H1 (cell line): ENCODE measurements around the gene DENND1A. TPM values are rescaled to one million over a fixed set of nuclear protein-coding genes. Genes with fewer than 3 reads are reported as not detected.

Source experiments
- CTCF ChIA-PET: fragments of 300-600 bp; sonication (Branson Sonifier 250); formaldehyde crosslinking; loops from one replicate; lab custom pipeline; 2021; ENCODE audit not compliant: partially characterized antibody; lab: Charles Lee
- POLR2A ChIA-PET: fragments of 300-600 bp; sonication (Branson Sonifier 250); formaldehyde crosslinking; loops from one replicate; lab custom pipeline; 2021; ENCODE audit warnings: inconsistent platforms; ENCODE audit not compliant: partially characterized antibody; lab: Charles Lee
- DNase-seq, 2 experiments: peaks; one replicate each; pipeline versions ENCODE4 v3.0.0 to v3.0.0-alpha.2; 2010 to 2022; ENCODE audit warnings: low spot score in 2 of 2, low read depth in 1 of 2, mixed read lengths in 1 of 2
- FAIRE-seq: peaks from 2 replicates; lab custom pipeline; 2011; peaks lifted over from hg19 to GRCh38; lab: Jason Lieb, UNC
- H2AFZ ChIP-seq: 2 replicates; pipeline ENCODE4 v1.8.1; 2012; ENCODE audit warnings: low read length, inconsistent platforms
- H2AK5ac ChIP-seq: 2 replicates; pipeline ENCODE4 v1.6.1; 2013; ENCODE audit warnings: low read depth, low read length
- H2BK120ac ChIP-seq: replicated peaks from 2 replicates; pipeline ENCODE3; 2013; ENCODE audit warnings: low read depth, low read length, inconsistent platforms
- H2BK12ac ChIP-seq: 2 replicates; pipeline ENCODE4 v1.6.1; 2013; ENCODE audit warnings: low read depth, low read length
- H2BK15ac ChIP-seq: 2 replicates; pipeline ENCODE4 v1.6.1; 2013; ENCODE audit warnings: low read length
- H2BK20ac ChIP-seq: 2 replicates; pipeline ENCODE4 v1.6.1; 2013; ENCODE audit warnings: low read length
- H2BK5ac ChIP-seq: 2 replicates; pipeline ENCODE4 v1.6.1; 2013; ENCODE audit warnings: low read depth, low read length
- H3K14ac ChIP-seq: 2 replicates; pipeline ENCODE4 v1.6.1; 2013; ENCODE audit warnings: inconsistent platforms; ENCODE audit not compliant: insufficient read length
- H3K18ac ChIP-seq: 2 replicates; pipeline ENCODE4 v1.6.1; 2013; ENCODE audit warnings: low read length; ENCODE audit errors: extremely low read depth
- H3K23ac ChIP-seq: 2 replicates; pipeline ENCODE4 v1.6.1; 2013; ENCODE audit warnings: inconsistent platforms; ENCODE audit not compliant: insufficient read length
- H3K23me2 ChIP-seq: 2 replicates; pipeline ENCODE4 v1.6.1; 2013; ENCODE audit warnings: low read depth, low read length
- H3K27ac ChIP-seq: 2 replicates; pipeline ENCODE4 v1.6.1; 2011; ENCODE audit warnings: low read depth, low read length, inconsistent platforms
- H3K27me3 ChIP-seq, 4 experiments: replicated peaks in 1 of 4; 1 replicate in 1 of 4; 2 replicates in 3 of 4; pipeline versions ENCODE4 v1.6.1 to v1.8.1; 2011 to 2013; ENCODE audit warnings: low read length in 3 of 4, mild to moderate bottlenecking in 3 of 4, inconsistent platforms in 2 of 4, mixed read lengths in 2 of 4, moderate library complexity in 1 of 4; ENCODE audit not compliant: control insufficient read depth in 3 of 4, insufficient read depth in 3 of 4; ENCODE audit errors: extremely low read depth in 1 of 4
- H3K36me3 ChIP-seq, 4 experiments: 2 replicates each; pipeline versions ENCODE4 v1.6.1 to v1.8.1; 2011 to 2013; ENCODE audit warnings: mild to moderate bottlenecking in 4 of 4, low read length in 3 of 4, moderate library complexity in 2 of 4, control low read depth in 1 of 4, inconsistent platforms in 1 of 4; ENCODE audit not compliant: insufficient read depth in 4 of 4, control insufficient read depth in 2 of 4
- H3K4ac ChIP-seq: replicated peaks from 2 replicates; pipeline ENCODE3; 2013; ENCODE audit warnings: low read length, low read depth, mixed read lengths, inconsistent platforms; ENCODE audit not compliant: insufficient read length
- H3K4me1 ChIP-seq, 4 experiments: replicated peaks in 1 of 4; 1 replicate in 1 of 4; 2 replicates in 3 of 4; pipeline versions ENCODE4 v1.6.1 to v1.8.1; 2011 to 2013; ENCODE audit warnings: low read length in 3 of 4, inconsistent platforms in 2 of 4, mixed read lengths in 1 of 4; ENCODE audit not compliant: insufficient read depth in 4 of 4, control insufficient read depth in 3 of 4
- H3K4me2 ChIP-seq, 2 experiments: 2 replicates each; pipeline versions ENCODE4 v1.6.1 to v1.8.1; 2011 to 2013; ENCODE audit warnings: low read depth in 2 of 2, low read length in 2 of 2, control low read depth in 1 of 2, inconsistent platforms in 1 of 2, mild to moderate bottlenecking in 1 of 2; ENCODE audit not compliant: insufficient read depth in 1 of 2
- H3K4me3 ChIP-seq, 4 experiments: fragments of 200-600, 300-600 bp in 1 of 4; sonication (generic), shearing (Covaris generic), sonication (Bioruptor Twin) in 1 of 4; 2 replicates each; pipeline versions ENCODE4 v1.5.1 to v1.8.1; 2011 to 2016; ENCODE audit warnings: low read length in 4 of 4, low read depth in 3 of 4, control low read depth in 2 of 4, inconsistent platforms in 2 of 4, mild to moderate bottlenecking in 2 of 4, mixed read lengths in 1 of 4, moderate library complexity in 1 of 4; ENCODE audit not compliant: insufficient read depth in 2 of 4; ENCODE audit errors: extremely low read depth in 1 of 4
- H3K56ac ChIP-seq: replicated peaks from 2 replicates; pipeline ENCODE3; 2013; ENCODE audit warnings: low read depth, mild to moderate bottlenecking, mixed read lengths, low read length, inconsistent platforms; ENCODE audit not compliant: insufficient read length
- H3K79me1 ChIP-seq: 2 replicates; pipeline ENCODE4 v1.6.1; 2013; ENCODE audit warnings: low read depth, low read length, control low read depth
- H3K79me2 ChIP-seq, 2 experiments: 2 replicates each; pipeline versions ENCODE4 v1.6.1 to v1.8.1; 2012 to 2013; ENCODE audit warnings: low read length in 2 of 2, mild to moderate bottlenecking in 2 of 2, inconsistent platforms in 1 of 2; ENCODE audit not compliant: insufficient read depth in 2 of 2, control insufficient read depth in 1 of 2
- H3K9ac ChIP-seq, 4 experiments: replicated peaks in 1 of 4; 1 replicate in 1 of 4; 2 replicates in 3 of 4; pipeline versions ENCODE4 v1.6.1 to v1.8.1; 2011 to 2013; ENCODE audit warnings: low read depth in 3 of 4, low read length in 3 of 4, control low read depth in 2 of 4, mild to moderate bottlenecking in 2 of 4, moderate library complexity in 2 of 4, inconsistent platforms in 1 of 4; ENCODE audit errors: extremely low read depth in 1 of 4
- H3K9me3 ChIP-seq, 2 experiments: 2 replicates each; pipeline versions ENCODE4 v1.6.1 to v1.8.1; 2012 to 2013; ENCODE audit warnings: mild to moderate bottlenecking in 2 of 2, moderate library complexity in 2 of 2, control low read depth in 1 of 2, inconsistent platforms in 1 of 2, low read depth in 1 of 2, low read length in 1 of 2, mixed read lengths in 1 of 2; ENCODE audit not compliant: insufficient read depth in 2 of 2
- H4K20me1 ChIP-seq, 2 experiments: replicated peaks in 1 of 2; 2 replicates each; pipeline versions ENCODE3 to v1.8.1; 2011 to 2013; ENCODE audit warnings: inconsistent platforms in 2 of 2, low read length in 2 of 2, mild to moderate bottlenecking in 1 of 2; ENCODE audit not compliant: insufficient read depth in 2 of 2, control insufficient read depth in 1 of 2
- H4K5ac ChIP-seq: 2 replicates; pipeline ENCODE4 v1.6.1; 2013; ENCODE audit warnings: low read length, low read depth, mixed read lengths, inconsistent platforms; ENCODE audit not compliant: insufficient read length
- H4K8ac ChIP-seq: 2 replicates; pipeline ENCODE4 v1.8.0; 2013; ENCODE audit warnings: mild to moderate bottlenecking, moderate library complexity, low read length, inconsistent platforms; ENCODE audit not compliant: insufficient read depth; ENCODE audit errors: extremely low read depth
- H4K91ac ChIP-seq: replicated peaks from 2 replicates; pipeline ENCODE3; 2013; ENCODE audit warnings: low read length, mixed read lengths, inconsistent platforms; ENCODE audit not compliant: insufficient read length
- BRCA1 ChIP-seq: IDR thresholded peaks from 2 replicates; pipeline ENCODE4 v1.6.1; 2012; ENCODE audit warnings: low read depth, low read length, improper control_type of control experiment
- CBX5 ChIP-seq: fragments of 300-800, 300-1000 bp; sonication (generic); IDR thresholded peaks from 2 replicates; pipeline ENCODE4 v1.7.1; 2016; ENCODE audit warnings: antibody characterized with exemption, low read length, low read depth
- CHD2 ChIP-seq: IDR thresholded peaks from 2 replicates; pipeline ENCODE4 v1.6.1; 2012; ENCODE audit warnings: low read length, improper control_type of control experiment
- CREB1 ChIP-seq: IDR thresholded peaks from 2 replicates; pipeline ENCODE4 v1.6.1; 2012; ENCODE audit warnings: inconsistent platforms
- KDM5A ChIP-seq: fragments of 200-600 bp; IDR thresholded peaks from 2 replicates; pipeline ENCODE4 v1.7.1; 2012; ENCODE audit warnings: mild to moderate bottlenecking, low read length, inconsistent platforms, mixed read lengths
- NANOG ChIP-seq: IDR thresholded peaks from 2 replicates; pipeline ENCODE4 v1.6.1; 2011; ENCODE audit warnings: low read length, low read depth, mild to moderate bottlenecking, inconsistent platforms; ENCODE audit not compliant: insufficient read depth, poor library complexity, severe bottlenecking
- POLR2A ChIP-seq, 2 experiments: IDR thresholded peaks; 1 replicate in 1 of 2; 2 replicates in 1 of 2; pipeline ENCODE4 v1.6.1; 2011; ENCODE audit warnings: low read depth in 2 of 2, low read length in 2 of 2, mild to moderate bottlenecking in 2 of 2; ENCODE audit errors: control extremely low read depth in 1 of 2
- POLR2AphosphoS5 ChIP-seq: IDR thresholded peaks from 2 replicates; pipeline ENCODE4 v1.6.1; 2011; ENCODE audit warnings: low read depth, low read length
- RBBP5 ChIP-seq: IDR thresholded peaks from 2 replicates; pipeline ENCODE4 v1.7.1; 2012; ENCODE audit warnings: low read depth, mild to moderate bottlenecking, inconsistent platforms, low read length, moderate library complexity, borderline replicate concordance
- SP2 ChIP-seq: IDR thresholded peaks from 2 replicates; pipeline ENCODE4 v1.6.1; 2012; ENCODE audit warnings: mild to moderate bottlenecking, low read length, inconsistent platforms
- SUZ12 ChIP-seq: fragments of 200-600 bp; sonication (generic); IDR thresholded peaks from 2 replicates; pipeline ENCODE4 v1.6.1; 2012; ENCODE audit warnings: mild to moderate bottlenecking, inconsistent platforms, low read length, moderate library complexity, mixed read lengths
- TAF7 ChIP-seq: optimal IDR thresholded peaks from 2 replicates; pipeline ENCODE3; 2011; ENCODE audit warnings: low read depth, mild to moderate bottlenecking, inconsistent platforms, low read length, moderate library complexity, borderline replicate concordance
- TCF12 ChIP-seq: IDR thresholded peaks from 2 replicates; pipeline ENCODE4 v1.6.1; 2011; ENCODE audit warnings: low read depth, mild to moderate bottlenecking, low read length
- WGBS, 2 experiments: shearing (Covaris generic) in 1 of 2; methylation state at CpG; one replicate each; pipeline versions ENCODE4 v1.1.6 to v1.1.7; 2013 to 2015; ENCODE audit warnings: low lambda C conversion rate in 2 of 2, mixed read lengths in 2 of 2, inconsistent platforms in 1 of 2, low coverage in 1 of 2, missing lambda C conversion rate in 1 of 2; ENCODE audit not compliant: insufficient replicate concordance in 2 of 2, insufficient coverage in 1 of 2, insufficient read length in 1 of 2; ENCODE audit errors: extremely low coverage in 1 of 2, missing lambda C conversion rate in 1 of 2; 5-methylcytosine and 5-hydroxymethylcytosine counted together
- polyA plus RNA-seq, 7 experiments: library from polyadenylated mRNA; depleted of rRNA in 3 of 7; stranded (reverse) in 5 of 7; unstranded in 2 of 7; fragments of >200 nt in 5 of 7; fragments of 200-250 nt in 2 of 7; gene quantifications; 1 replicate in 5 of 7; 2 replicates in 1 of 7; 4 replicates in 1 of 7; pipeline versions ENCODE4 v1.2.1 to v1.2.3, GENCODE V29; 2011 to 2013; ENCODE audit warnings: missing spikeins in 2 of 7, mixed read lengths in 2 of 7
- total RNA-seq: library from RNA; stranded (reverse); fragmentation: NEBNext Ultra II Directional; extraction: Animal tissue kit (Norgen Biotek cat#: 25700); gene quantifications from 2 replicates; pipeline ENCODE4 v1.2.1, GENCODE V29; 2021

DENND1A gene
- total and polyA plus RNA-seq, 2 of the 8 experiments (the other 6 are each of a cell fraction or from before 2014, with no cell fraction given) = 24.1 to 26.4 TPM

DNA sequence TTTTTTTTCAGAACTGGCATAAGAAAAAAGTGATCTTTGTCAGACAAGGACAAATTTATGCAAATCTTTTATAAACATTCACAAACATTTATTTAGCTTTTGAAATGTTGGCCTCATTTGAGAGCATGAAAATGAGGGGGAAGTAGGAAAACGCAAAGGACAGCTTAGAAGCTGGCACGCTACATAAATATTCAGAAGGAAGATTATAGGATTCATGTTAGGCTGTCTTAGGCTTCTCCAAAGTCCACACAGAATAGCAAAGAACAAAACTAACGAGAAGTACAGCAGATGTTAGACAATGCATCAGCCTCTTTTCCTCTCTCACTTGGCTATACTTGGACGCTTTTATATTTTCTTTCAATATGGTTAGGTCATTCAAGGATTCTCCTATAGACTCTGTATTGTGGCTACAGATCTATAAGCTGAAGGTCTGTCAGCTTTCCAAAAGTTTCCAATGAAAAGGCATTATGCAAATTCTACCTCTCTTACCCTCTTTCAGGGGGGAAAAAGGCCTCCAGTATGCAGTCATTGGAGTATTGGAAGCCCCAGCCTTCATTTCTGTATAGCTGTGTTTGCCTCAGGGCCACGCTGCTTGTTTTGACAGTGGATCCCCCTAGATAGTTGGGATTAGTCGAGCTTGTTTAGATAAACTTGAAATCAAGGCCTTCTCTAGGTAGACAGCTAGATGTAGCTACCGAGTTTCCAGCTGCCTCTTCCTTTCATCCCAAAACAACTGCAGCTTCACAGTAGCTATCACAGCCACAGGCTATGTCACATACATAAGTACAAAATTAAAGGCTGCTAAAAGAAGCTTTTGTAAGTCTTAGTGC lies 153.0 kb downstream of the DENND1A start:
- H2BK120ac ChIP-seq = no peak overlapping the region
- H3K27me3 ChIP-seq = no peaks in the 10 kb centered on the region
- H3K27ac ChIP-seq = no peak overlapping the region
- H3K4ac ChIP-seq = no peak overlapping the region
- no peaks in the 10 kb centered on the region for H3K9me3 ChIP-seq
- H3K4me2 ChIP-seq = no peak overlapping the region
- no peak overlapping the region for H3K23ac ChIP-seq
- H3K79me2 ChIP-seq = no peaks in the 10 kb centered on the region
- no peak overlapping the region for H4K91ac ChIP-seq
- H3K18ac ChIP-seq = no peak overlapping the region
- no peak overlapping the region for H2BK15ac ChIP-seq
- CTCF ChIA-PET = interaction anchor here (0.6 to 1.3 kb wide), 4 partner anchors 19 to 264 kb away, joined by 3 to 4 read pairs (median 3); no protein-coding TSS in a partner anchor
- H4K8ac ChIP-seq = no peak overlapping the region
- H2AFZ ChIP-seq = no peak overlapping the region
- FAIRE-seq (no peak), DNase-seq (no peak)
- H3K56ac ChIP-seq = no peak overlapping the region
- H2BK20ac ChIP-seq = no peak overlapping the region
- H4K20me1 ChIP-seq = peaks cover 2 to 3% of the 10 kb centered on the region in 2 experiments
- H3K9ac ChIP-seq = no peak overlapping the region
- no peaks in the 10 kb centered on the region for H3K23me2 ChIP-seq
- WGBS, 2 experiments = 80% methylated on average over 7 of the region's 7 CpGs; no CpG with 5 or more reads in 1 of the 2 experiments
- H3K36me3 ChIP-seq = no peaks in the 10 kb centered on the region; a peak in 1 of 8 replicates
- POLR2A ChIA-PET = interaction anchor here (1.0 kb wide), 1 partner anchor 16 kb away, joined by 3 read pairs; no protein-coding TSS in a partner anchor
- no peak overlapping the region for H3K14ac ChIP-seq
- no peak overlapping the region for H4K5ac ChIP-seq
- no peak overlapping the region for H2BK5ac ChIP-seq
- H2BK12ac ChIP-seq = no peak overlapping the region
- H3K4me1 ChIP-seq = peaks cover 0 to 4% (median 0%) of the 10 kb centered on the region in 4 experiments; a peak in 2 of 7 replicates
- H3K4me3 ChIP-seq = no peak overlapping the region
- no peak overlapping the region for H2AK5ac ChIP-seq
- no peaks in the 10 kb centered on the region for H3K79me1 ChIP-seq
- TF ChIP-seq BRCA1 = no peak
- TF ChIP-seq SP2 = no peak
- no peak for TF ChIP-seq POLR2AphosphoS5
- no peak for TF ChIP-seq RBBP5
- TF ChIP-seq SUZ12 = no peak
- TF ChIP-seq CBX5 = no peak
- no peak for TF ChIP-seq NANOG
- no peak for TF ChIP-seq KDM5A
- TF ChIP-seq POLR2A (IDR thresholded peaks at IDR 0.05; ENCODE audit: control extremely low read depth in 1 of 2, low read depth in 2 of 2, low read length in 2 of 2) = no peak
- TF ChIP-seq TCF12 = no peak
- no peak for TF ChIP-seq CHD2
- no peak for TF ChIP-seq TAF7
- TF ChIP-seq CREB1 = no peak
